ENCODE results near the gene MLEC.

GRCh38 chr12:120643574-120643973 lies 43.4 kb upstream of the MLEC start:
- TF ChIP-seq CTCF (IDR thresholded peaks at IDR 0.05 in 8 of 11, conservative IDR thresholded peaks at IDR 0.05 in 3 of 11) (no peak), POLR2A (IDR thresholded peaks at IDR 0.05) (no peak), POLR2AphosphoS5 (IDR thresholded peaks at IDR 0.05) (no peak)
